ENCODE results near the gene SECISBP2L.

DNA sequence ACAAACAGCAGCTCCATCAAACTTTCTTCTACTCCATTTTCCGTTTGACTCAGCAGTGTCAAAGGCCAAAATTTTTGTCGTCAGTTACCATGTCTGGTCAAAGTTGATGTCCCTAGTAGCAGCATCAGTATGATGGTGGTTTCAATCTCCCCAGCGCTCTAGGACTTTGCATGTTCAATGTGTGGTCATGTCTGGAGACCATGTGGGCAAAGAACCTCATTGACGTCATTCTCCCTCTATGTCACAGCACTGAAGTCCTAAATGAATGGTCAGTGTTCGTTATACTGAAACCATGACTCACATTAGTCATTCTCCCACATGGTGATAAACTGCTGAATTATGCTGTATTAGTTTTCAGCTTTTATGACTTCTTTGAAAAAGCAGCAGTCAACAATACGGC is 105.7 kb downstream of the SECISBP2L start:
- TF ChIP-seq, protein P1, sequence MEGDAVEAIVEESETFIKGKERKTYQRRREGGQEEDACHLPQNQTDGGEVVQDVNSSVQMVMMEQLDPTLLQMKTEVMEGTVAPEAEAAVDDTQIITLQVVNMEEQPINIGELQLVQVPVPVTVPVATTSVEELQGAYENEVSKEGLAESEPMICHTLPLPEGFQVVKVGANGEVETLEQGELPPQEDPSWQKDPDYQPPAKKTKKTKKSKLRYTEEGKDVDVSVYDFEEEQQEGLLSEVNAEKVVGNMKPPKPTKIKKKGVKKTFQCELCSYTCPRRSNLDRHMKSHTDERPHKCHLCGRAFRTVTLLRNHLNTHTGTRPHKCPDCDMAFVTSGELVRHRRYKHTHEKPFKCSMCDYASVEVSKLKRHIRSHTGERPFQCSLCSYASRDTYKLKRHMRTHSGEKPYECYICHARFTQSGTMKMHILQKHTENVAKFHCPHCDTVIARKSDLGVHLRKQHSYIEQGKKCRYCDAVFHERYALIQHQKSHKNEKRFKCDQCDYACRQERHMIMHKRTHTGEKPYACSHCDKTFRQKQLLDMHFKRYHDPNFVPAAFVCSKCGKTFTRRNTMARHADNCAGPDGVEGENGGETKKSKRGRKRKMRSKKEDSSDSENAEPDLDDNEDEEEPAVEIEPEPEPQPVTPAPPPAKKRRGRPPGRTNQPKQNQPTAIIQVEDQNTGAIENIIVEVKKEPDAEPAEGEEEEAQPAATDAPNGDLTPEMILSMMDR (IDR thresholded peaks at IDR 0.05): no peak
- no peak for TF ChIP-seq EZH2phosphoT487 (IDR thresholded peaks at IDR 0.05)
- no peak for TF ChIP-seq EZH2 (IDR thresholded peaks at IDR 0.05)

All from neural progenitor cell (in vitro differentiated cells).